SK-N-SH (cell line): ENCODE data around the gene SHF.

Experiments
- CHD2 ChIP-seq: fragments of 150-350 bp; IDR thresholded peaks from 2 replicates; pipeline ENCODE4 v1.6.1; 2018; ENCODE audit warnings: low read length; ENCODE audit not compliant: partially characterized antibody
- FOSL2 ChIP-seq: IDR thresholded peaks from 2 replicates; pipeline ENCODE4 v1.4.0; 2012; ENCODE audit warnings: low read depth, mild to moderate bottlenecking, moderate library complexity, borderline replicate concordance
- FOXJ3 ChIP-seq: sonication (generic); formaldehyde crosslinking; IDR thresholded peaks from 2 replicates; pipeline ENCODE4 v1.5.1; 2020; ENCODE audit warnings: mild to moderate bottlenecking, missing genetic modification reagents
- JUND ChIP-seq: IDR thresholded peaks from 2 replicates; pipeline ENCODE4 v1.4.0; 2012
- POLR2AphosphoS5 ChIP-seq: IDR thresholded peaks from 2 replicates; pipeline ENCODE4 v1.6.1; 2012; ENCODE audit warnings: low read depth, low read length
- RAD21 ChIP-seq: IDR thresholded peaks from 2 replicates; pipeline ENCODE4 v1.6.1; 2012; ENCODE audit warnings: mild to moderate bottlenecking, low read length
- REST ChIP-seq: IDR thresholded peaks from 2 replicates; pipeline ENCODE4 v1.6.1; 2012; ENCODE audit warnings: mild to moderate bottlenecking, low read depth, low read length, moderate library complexity
- RFX5 ChIP-seq: IDR thresholded peaks from 2 replicates; pipeline ENCODE4 v1.6.1; 2012; ENCODE audit warnings: mild to moderate bottlenecking, improper control_type of control experiment, low read length
- SIN3A ChIP-seq: IDR thresholded peaks from 2 replicates; pipeline ENCODE4 v1.6.1; 2012; ENCODE audit warnings: low read depth, mild to moderate bottlenecking, low read length, moderate library complexity, borderline replicate concordance
- YY1 ChIP-seq: IDR thresholded peaks from 2 replicates; pipeline ENCODE4 v1.4.0; 2012; ENCODE audit warnings: low read depth, mild to moderate bottlenecking
- TF ChIP-seq, protein P1 (sequence below): fragments of 200-600 bp; sonication (generic); IDR thresholded peaks from 2 replicates; pipeline ENCODE4 v1.6.1; 2017; ENCODE audit warnings: antibody characterized with exemption, mild to moderate bottlenecking, moderate library complexity
- TF ChIP-seq, protein P2 (sequence below): IDR thresholded peaks from 2 replicates; pipeline ENCODE4 v1.4.0; 2012; ENCODE audit warnings: low read depth
- TF ChIP-seq, protein P3 (sequence below): IDR thresholded peaks from 2 replicates; pipeline ENCODE4 v1.4.0; 2012; ENCODE audit warnings: low read depth, borderline replicate concordance
- TF ChIP-seq, protein P4 (sequence below): IDR thresholded peaks from 2 replicates; pipeline ENCODE4; 2012

GRCh38 chr15:45163508-45163856, 24.3 kb downstream of the SHF start:
- no peak for TF ChIP-seq YY1
- no peak for TF ChIP-seq REST
- TF ChIP-seq, protein P1, sequence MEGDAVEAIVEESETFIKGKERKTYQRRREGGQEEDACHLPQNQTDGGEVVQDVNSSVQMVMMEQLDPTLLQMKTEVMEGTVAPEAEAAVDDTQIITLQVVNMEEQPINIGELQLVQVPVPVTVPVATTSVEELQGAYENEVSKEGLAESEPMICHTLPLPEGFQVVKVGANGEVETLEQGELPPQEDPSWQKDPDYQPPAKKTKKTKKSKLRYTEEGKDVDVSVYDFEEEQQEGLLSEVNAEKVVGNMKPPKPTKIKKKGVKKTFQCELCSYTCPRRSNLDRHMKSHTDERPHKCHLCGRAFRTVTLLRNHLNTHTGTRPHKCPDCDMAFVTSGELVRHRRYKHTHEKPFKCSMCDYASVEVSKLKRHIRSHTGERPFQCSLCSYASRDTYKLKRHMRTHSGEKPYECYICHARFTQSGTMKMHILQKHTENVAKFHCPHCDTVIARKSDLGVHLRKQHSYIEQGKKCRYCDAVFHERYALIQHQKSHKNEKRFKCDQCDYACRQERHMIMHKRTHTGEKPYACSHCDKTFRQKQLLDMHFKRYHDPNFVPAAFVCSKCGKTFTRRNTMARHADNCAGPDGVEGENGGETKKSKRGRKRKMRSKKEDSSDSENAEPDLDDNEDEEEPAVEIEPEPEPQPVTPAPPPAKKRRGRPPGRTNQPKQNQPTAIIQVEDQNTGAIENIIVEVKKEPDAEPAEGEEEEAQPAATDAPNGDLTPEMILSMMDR, result no peak
- no peak for TF ChIP-seq SIN3A
- TF ChIP-seq RFX5, result no peak
- TF ChIP-seq CHD2, result no peak
- TF ChIP-seq JUND, result no peak
- TF ChIP-seq, protein P2, sequence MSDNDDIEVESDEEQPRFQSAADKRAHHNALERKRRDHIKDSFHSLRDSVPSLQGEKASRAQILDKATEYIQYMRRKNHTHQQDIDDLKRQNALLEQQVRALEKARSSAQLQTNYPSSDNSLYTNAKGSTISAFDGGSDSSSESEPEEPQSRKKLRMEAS, result no peak
- TF ChIP-seq FOXJ3 (CRISPR knock-in tag), result no peak
- TF ChIP-seq POLR2AphosphoS5, result no peak
- TF ChIP-seq, protein P3, sequence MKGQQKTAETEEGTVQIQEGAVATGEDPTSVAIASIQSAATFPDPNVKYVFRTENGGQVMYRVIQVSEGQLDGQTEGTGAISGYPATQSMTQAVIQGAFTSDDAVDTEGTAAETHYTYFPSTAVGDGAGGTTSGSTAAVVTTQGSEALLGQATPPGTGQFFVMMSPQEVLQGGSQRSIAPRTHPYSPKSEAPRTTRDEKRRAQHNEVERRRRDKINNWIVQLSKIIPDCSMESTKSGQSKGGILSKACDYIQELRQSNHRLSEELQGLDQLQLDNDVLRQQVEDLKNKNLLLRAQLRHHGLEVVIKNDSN, result no peak
- TF ChIP-seq FOSL2, result no peak
- TF ChIP-seq, protein P4, sequence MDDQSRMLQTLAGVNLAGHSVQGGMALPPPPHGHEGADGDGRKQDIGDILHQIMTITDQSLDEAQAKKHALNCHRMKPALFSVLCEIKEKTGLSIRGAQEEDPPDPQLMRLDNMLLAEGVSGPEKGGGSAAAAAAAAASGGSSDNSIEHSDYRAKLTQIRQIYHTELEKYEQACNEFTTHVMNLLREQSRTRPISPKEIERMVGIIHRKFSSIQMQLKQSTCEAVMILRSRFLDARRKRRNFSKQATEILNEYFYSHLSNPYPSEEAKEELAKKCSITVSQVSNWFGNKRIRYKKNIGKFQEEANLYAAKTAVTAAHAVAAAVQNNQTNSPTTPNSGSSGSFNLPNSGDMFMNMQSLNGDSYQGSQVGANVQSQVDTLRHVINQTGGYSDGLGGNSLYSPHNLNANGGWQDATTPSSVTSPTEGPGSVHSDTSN, result no peak
- TF ChIP-seq RAD21, result no peak
